HG03378 (cell line): ENCODE results near the gene ALKBH6.
"Not testable (repeated sequence)": the region's sequence is repeated elsewhere in the genome, so short reads cannot be mapped to it uniquely, and the experiment has no call there.

Source experiments
- ATAC-seq: cut with Tn5 transposase; IDR thresholded peaks from one replicate; pipeline ENCODE4 v1.9.1; 2021; ENCODE audit warnings: mild to moderate bottlenecking, moderate library complexity; ENCODE audit not compliant: unreplicated experiment

Gene ALKBH6

GRCh38 chr19:35993923-35994598, 20.0 kb downstream of the ALKBH6 start:
- ATAC-seq: no peak

- no peak for ATAC-seq
These were observed 20.9 kb downstream of the ALKBH6 start for GRCh38 chr19:35992907-35993765.

GRCh38 chr19:35991731-35992450, 22.1 kb downstream of the ALKBH6 start:
- ATAC-seq: no peak

- ATAC-seq: no peak
These were observed 23.0 kb downstream of the ALKBH6 start for GRCh38 chr19:35990771-35991730.

GRCh38 chr19:35990156-35990555, 23.9 kb downstream of the ALKBH6 start:
- no peak for ATAC-seq

- ATAC-seq: no peak
These were observed 25.2 kb downstream of the ALKBH6 start for GRCh38 chr19:35988824-35989223.

- ATAC-seq: no peak
These were observed 26.5 kb downstream of the ALKBH6 start for GRCh38 chr19:35987571-35987896.

- no peak for ATAC-seq
These were observed 27.1 kb downstream of the ALKBH6 start for GRCh38 chr19:35986664-35987570.

GRCh38 chr19:35986111-35986510, 27.9 kb downstream of the ALKBH6 start:
- no peak for ATAC-seq

- no peak for ATAC-seq
These were observed 30.8 kb downstream of the ALKBH6 start for GRCh38 chr19:35983177-35983576.

- not testable (repeated sequence) for ATAC-seq
These were observed 33.0 kb downstream of the ALKBH6 start for GRCh38 chr19:35980997-35981396.

- ATAC-seq: no peak
These were observed 35.1 kb downstream of the ALKBH6 start for GRCh38 chr19:35978832-35979365.

GRCh38 chr19:35978271-35978670, 35.7 kb downstream of the ALKBH6 start:
- no peak for ATAC-seq

GRCh38 chr19:35977446-35978222, 36.4 kb downstream of the ALKBH6 start:
- no peak for ATAC-seq

- ATAC-seq: no peak
These were observed 38.3 kb downstream of the ALKBH6 start for GRCh38 chr19:35975608-35976214.

- no peak for ATAC-seq
These were observed 40.5 kb downstream of the ALKBH6 start for GRCh38 chr19:35973487-35973886.

- no peak for ATAC-seq
These were observed 47.2 kb downstream of the ALKBH6 start for GRCh38 chr19:35966771-35967170.

- ATAC-seq: no peak
These were observed 50.5 kb downstream of the ALKBH6 start for GRCh38 chr19:35963514-35963913.
